ENCODE measurements around the gene SNX2.

DNA sequence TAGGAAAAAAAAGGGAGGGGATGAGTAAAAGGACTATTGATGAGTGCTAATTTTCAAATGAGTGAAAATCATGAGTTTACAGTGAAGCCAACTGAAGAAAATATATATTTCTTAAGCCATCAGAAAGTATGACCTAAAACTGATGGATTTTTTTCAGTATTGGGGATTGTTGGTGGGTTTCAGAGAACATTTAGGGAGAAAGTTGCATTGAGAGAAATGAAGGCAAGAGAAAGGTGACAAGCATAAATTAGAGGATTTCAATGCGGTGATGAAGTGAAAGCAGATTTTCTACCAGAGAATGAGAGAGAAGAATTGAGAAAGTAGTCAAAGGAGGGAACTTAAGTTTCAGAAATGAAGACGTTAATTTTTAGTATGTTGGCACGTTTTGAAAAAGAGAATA, 62.1 kb downstream of the SNX2 start:
- TF ChIP-seq, protein P1, sequence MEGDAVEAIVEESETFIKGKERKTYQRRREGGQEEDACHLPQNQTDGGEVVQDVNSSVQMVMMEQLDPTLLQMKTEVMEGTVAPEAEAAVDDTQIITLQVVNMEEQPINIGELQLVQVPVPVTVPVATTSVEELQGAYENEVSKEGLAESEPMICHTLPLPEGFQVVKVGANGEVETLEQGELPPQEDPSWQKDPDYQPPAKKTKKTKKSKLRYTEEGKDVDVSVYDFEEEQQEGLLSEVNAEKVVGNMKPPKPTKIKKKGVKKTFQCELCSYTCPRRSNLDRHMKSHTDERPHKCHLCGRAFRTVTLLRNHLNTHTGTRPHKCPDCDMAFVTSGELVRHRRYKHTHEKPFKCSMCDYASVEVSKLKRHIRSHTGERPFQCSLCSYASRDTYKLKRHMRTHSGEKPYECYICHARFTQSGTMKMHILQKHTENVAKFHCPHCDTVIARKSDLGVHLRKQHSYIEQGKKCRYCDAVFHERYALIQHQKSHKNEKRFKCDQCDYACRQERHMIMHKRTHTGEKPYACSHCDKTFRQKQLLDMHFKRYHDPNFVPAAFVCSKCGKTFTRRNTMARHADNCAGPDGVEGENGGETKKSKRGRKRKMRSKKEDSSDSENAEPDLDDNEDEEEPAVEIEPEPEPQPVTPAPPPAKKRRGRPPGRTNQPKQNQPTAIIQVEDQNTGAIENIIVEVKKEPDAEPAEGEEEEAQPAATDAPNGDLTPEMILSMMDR (IDR thresholded peaks at IDR 0.05 in 2 of 3, conservative IDR thresholded peaks at IDR 0.05 in 1 of 3; ENCODE audit: insufficient read depth in 2 of 3, low read depth in 1 of 3, low read length in 3 of 3) = no peak
- TF ChIP-seq CHCHD3 (CRISPR knock-in tag; IDR thresholded peaks at IDR 0.05) (no peak), MAZ (CRISPR knock-in tag; conservative IDR thresholded peaks at IDR 0.05 in 1 of 2, IDR thresholded peaks at IDR 0.05 in 1 of 2) (no peak)

Measured in K562 (cell line).